ENCODE data around the gene INTS15. TPM values are rescaled to one million over a fixed set of nuclear protein-coding genes. Genes with fewer than 3 reads are reported as not detected.

The INTS15 gene
- total and polyA plus RNA-seq, 9 of the 15 experiments (the other 6 are each of a cell fraction or from before 2014, with no cell fraction given): 0.52 to 28.9 (median 11.6) TPM

GRCh38 chr7:6650086-6650485 is 60.3 kb downstream of the INTS15 start (continued):
- TF ChIP-seq, protein P1, sequence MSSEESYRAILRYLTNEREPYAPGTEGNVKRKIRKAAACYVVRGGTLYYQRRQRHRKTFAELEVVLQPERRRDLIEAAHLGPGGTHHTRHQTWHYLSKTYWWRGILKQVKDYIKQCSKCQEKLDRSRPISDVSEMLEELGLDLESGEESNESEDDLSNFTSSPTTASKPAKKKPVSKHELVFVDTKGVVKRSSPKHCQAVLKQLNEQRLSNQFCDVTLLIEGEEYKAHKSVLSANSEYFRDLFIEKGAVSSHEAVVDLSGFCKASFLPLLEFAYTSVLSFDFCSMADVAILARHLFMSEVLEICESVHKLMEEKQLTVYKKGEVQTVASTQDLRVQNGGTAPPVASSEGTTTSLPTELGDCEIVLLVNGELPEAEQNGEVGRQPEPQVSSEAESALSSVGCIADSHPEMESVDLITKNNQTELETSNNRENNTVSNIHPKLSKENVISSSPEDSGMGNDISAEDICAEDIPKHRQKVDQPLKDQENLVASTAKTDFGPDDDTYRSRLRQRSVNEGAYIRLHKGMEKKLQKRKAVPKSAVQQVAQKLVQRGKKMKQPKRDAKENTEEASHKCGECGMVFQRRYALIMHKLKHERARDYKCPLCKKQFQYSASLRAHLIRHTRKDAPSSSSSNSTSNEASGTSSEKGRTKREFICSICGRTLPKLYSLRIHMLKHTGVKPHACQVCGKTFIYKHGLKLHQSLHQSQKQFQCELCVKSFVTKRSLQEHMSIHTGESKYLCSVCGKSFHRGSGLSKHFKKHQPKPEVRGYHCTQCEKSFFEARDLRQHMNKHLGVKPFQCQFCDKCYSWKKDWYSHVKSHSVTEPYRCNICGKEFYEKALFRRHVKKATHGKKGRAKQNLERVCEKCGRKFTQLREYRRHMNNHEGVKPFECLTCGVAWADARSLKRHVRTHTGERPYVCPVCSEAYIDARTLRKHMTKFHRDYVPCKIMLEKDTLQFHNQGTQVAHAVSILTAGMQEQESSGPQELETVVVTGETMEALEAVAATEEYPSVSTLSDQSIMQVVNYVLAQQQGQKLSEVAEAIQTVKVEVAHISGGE (CRISPR knock-in tag; IDR thresholded peaks at IDR 0.05): no peak
- TF ChIP-seq, protein P2, sequence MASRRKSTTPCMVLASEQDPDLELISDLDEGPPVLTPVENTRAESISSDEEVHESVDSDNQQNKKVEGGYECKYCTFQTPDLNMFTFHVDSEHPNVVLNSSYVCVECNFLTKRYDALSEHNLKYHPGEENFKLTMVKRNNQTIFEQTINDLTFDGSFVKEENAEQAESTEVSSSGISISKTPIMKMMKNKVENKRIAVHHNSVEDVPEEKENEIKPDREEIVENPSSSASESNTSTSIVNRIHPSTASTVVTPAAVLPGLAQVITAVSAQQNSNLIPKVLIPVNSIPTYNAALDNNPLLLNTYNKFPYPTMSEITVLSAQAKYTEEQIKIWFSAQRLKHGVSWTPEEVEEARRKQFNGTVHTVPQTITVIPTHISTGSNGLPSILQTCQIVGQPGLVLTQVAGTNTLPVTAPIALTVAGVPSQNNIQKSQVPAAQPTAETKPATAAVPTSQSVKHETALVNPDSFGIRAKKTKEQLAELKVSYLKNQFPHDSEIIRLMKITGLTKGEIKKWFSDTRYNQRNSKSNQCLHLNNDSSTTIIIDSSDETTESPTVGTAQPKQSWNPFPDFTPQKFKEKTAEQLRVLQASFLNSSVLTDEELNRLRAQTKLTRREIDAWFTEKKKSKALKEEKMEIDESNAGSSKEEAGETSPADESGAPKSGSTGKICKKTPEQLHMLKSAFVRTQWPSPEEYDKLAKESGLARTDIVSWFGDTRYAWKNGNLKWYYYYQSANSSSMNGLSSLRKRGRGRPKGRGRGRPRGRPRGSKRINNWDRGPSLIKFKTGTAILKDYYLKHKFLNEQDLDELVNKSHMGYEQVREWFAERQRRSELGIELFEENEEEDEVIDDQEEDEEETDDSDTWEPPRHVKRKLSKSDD (conservative IDR thresholded peaks at IDR 0.05; ENCODE audit: low read length): no peak
- TF ChIP-seq ZEB2 (IDR thresholded peaks at IDR 0.05) (no peak), TRIM25 (IDR thresholded peaks at IDR 0.05; ENCODE audit: borderline replicate concordance) (no peak), XRCC3 (IDR thresholded peaks at IDR 0.05) (no peak)

Measured in K562 (cell line).